Adrenal gland (tissue), 5 donors: Measurements from ENCODE around the gene RPS26.

Experiments used
- POLR2A ChIP-seq, 2 donors: fragments of 450-650 bp; IDR thresholded peaks; one replicate each; pipeline ENCODE4 v1.6.1; 2017; ENCODE audit warnings: antibody characterized with exemption in 2 of 2, mild to moderate bottlenecking in 2 of 2, moderate library complexity in 1 of 2
- TF ChIP-seq, protein P1 (sequence below), 6 experiments: fragments of 450-650 bp in 4 of 6; fragments of 200-600 bp in 2 of 6; sonication (generic) in 1 of 6; IDR thresholded peaks; 1 replicate in 5 of 6; 2 replicates in 1 of 6; pipeline versions ENCODE4 v1.5.1 to v1.8.0; 2016 to 2021; ENCODE audit warnings: antibody characterized with exemption in 6 of 6, mild to moderate bottlenecking in 2 of 6, moderate library complexity in 1 of 6
- donor health status: DM: no; HTN: no; CAD: no.

DNA sequence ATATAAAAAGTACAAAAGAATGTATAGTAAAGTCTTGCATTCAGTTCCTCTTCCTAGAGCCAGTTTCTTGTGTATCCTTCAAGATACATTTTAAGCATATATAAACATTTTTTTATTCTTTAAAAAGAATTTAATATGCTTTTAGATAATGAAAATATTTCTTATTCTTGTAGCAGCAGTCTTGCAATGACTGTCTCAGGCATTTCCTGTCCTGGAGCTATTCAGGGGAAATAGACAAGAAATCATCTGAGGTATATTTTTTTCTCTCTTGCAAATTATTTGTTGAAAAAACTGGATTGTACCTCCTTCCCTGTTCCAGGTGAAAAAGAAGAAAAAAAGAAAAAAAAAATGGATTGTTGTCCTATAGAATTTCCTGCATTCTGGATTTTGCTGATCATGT, 21.3 kb downstream of the RPS26 start:
- TF ChIP-seq, protein P1, sequence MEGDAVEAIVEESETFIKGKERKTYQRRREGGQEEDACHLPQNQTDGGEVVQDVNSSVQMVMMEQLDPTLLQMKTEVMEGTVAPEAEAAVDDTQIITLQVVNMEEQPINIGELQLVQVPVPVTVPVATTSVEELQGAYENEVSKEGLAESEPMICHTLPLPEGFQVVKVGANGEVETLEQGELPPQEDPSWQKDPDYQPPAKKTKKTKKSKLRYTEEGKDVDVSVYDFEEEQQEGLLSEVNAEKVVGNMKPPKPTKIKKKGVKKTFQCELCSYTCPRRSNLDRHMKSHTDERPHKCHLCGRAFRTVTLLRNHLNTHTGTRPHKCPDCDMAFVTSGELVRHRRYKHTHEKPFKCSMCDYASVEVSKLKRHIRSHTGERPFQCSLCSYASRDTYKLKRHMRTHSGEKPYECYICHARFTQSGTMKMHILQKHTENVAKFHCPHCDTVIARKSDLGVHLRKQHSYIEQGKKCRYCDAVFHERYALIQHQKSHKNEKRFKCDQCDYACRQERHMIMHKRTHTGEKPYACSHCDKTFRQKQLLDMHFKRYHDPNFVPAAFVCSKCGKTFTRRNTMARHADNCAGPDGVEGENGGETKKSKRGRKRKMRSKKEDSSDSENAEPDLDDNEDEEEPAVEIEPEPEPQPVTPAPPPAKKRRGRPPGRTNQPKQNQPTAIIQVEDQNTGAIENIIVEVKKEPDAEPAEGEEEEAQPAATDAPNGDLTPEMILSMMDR (IDR thresholded peaks at IDR 0.05): no peak
- TF ChIP-seq POLR2A (IDR thresholded peaks at IDR 0.05): no peak
